OCI-LY1 (cell line): ENCODE measurements around the gene COX11.

Source experiments
- H2AFZ ChIP-seq: fragments of 200-600 bp; sonication (generic), shearing (Covaris generic); 2 replicates; pipeline ENCODE4 v1.6.0; 2014; ENCODE audit warnings: antibody characterized with exemption, mild to moderate bottlenecking, low read length
- H3F3A ChIP-seq: fragments of 200-600 bp; sonication (generic), shearing (Covaris generic); 2 replicates; pipeline ENCODE4 v1.6.0; 2014; ENCODE audit warnings: mild to moderate bottlenecking, antibody characterized with exemption, low read length, moderate library complexity; ENCODE audit not compliant: insufficient read depth
- H3K27ac ChIP-seq: fragments of 200-600 bp; sonication (generic); 2 replicates; pipeline ENCODE4 v1.5.1; 2014; ENCODE audit warnings: low read length, mixed run types, mild to moderate bottlenecking, low read depth; ENCODE audit not compliant: poor library complexity, severe bottlenecking
- H3K27me3 ChIP-seq: fragments of 200-600 bp; sonication (generic); 2 replicates; pipeline ENCODE4 v1.6.0; 2014; ENCODE audit warnings: antibody characterized with exemption, mild to moderate bottlenecking, low read length, moderate library complexity; ENCODE audit not compliant: insufficient read depth
- H3K36me3 ChIP-seq: fragments of 200-600 bp; sonication (generic); 2 replicates; pipeline ENCODE4 v1.6.1; 2014; ENCODE audit warnings: mild to moderate bottlenecking, antibody characterized with exemption, low read length, moderate library complexity, mixed read lengths; ENCODE audit not compliant: insufficient read depth
- H3K4me1 ChIP-seq: fragments of 200-600 bp; sonication (generic); 2 replicates; pipeline ENCODE4 v1.5.1; 2014; ENCODE audit warnings: mild to moderate bottlenecking, low read length, moderate library complexity; ENCODE audit not compliant: insufficient read depth, severe bottlenecking
- H3K4me2 ChIP-seq: fragments of 200-600 bp; sonication (generic), shearing (Covaris generic); 2 replicates; pipeline ENCODE4 v1.6.1; 2014; ENCODE audit warnings: low read length
- H3K4me3 ChIP-seq: fragments of 200-600 bp; sonication (generic); 2 replicates; pipeline ENCODE4 v1.5.1; 2014; ENCODE audit warnings: low read length, low read depth, mild to moderate bottlenecking, mixed read lengths; ENCODE audit not compliant: poor library complexity, severe bottlenecking
- H3K79me2 ChIP-seq: fragments of 200-600 bp; shearing (Covaris generic); 2 replicates; pipeline ENCODE4 v1.6.1; 2016; ENCODE audit warnings: mixed run types, low read length, mixed read lengths; ENCODE audit not compliant: insufficient read depth
- H3K9ac ChIP-seq: fragments of 200-600 bp; sonication (generic), shearing (Covaris generic); 2 replicates; pipeline ENCODE4 v1.6.1; 2014; ENCODE audit warnings: mild to moderate bottlenecking, low read length, mixed read lengths
- H3K9me2 ChIP-seq: fragments of 200-600 bp; sonication (generic), shearing (Covaris generic); 2 replicates; pipeline ENCODE4 v1.6.1; 2014; ENCODE audit warnings: low read depth, mild to moderate bottlenecking, low read length, mixed read lengths
- H3K9me3 ChIP-seq: fragments of 200-600 bp; shearing (Covaris generic); 2 replicates; pipeline ENCODE4 v1.6.1; 2014; ENCODE audit warnings: low read length, mixed read lengths
- H4K20me1 ChIP-seq: fragments of 200-600 bp; sonication (generic), shearing (Covaris generic); 2 replicates; pipeline ENCODE4 v1.6.0; 2016; ENCODE audit warnings: mild to moderate bottlenecking, low read length; ENCODE audit not compliant: insufficient read depth
- EZH2 ChIP-seq: fragments of 200-600 bp; sonication (generic), shearing (Covaris generic); IDR thresholded peaks from 2 replicates; pipeline ENCODE4 v1.8.0; 2017; ENCODE audit warnings: borderline replicate concordance, mixed run types, mild to moderate bottlenecking, antibody characterized with exemption, low read length, moderate library complexity, mixed read lengths
- TF ChIP-seq, protein P1 (sequence below): fragments of 200-600 bp; sonication (generic), shearing (Covaris generic); IDR thresholded peaks from 2 replicates; pipeline ENCODE4 v1.5.1; 2017; ENCODE audit warnings: mild to moderate bottlenecking, antibody characterized with exemption, low read length, moderate library complexity, mixed read lengths

Gene COX11

DNA sequence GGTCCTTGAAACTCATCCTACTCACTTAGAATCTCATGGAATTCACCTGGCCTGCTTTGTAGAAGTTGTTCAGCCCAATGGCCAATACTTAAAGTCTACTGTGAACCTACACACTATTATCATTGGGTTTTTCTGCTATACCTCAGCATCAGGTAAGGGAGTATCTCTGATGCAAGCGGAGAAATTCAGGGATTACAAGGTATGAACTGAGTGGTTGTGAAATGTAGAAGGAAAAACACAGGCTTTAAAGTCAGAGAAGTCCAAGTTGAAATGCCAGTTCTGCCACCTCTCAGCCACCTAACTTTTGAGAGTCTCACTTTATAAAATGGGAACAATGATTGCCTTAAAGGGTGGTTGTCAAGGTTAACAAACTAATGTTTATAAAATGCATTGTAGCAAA lies 31.0 kb downstream of the COX11 start:
- H3K9me3 ChIP-seq = no peaks in the 10 kb centered on the region
- H3K27ac ChIP-seq = no peak overlapping the region
- no peaks in the 10 kb centered on the region for H3F3A ChIP-seq
- no peak overlapping the region for H3K4me2 ChIP-seq
- 0 out of 2 replicates have a peak, but pooled peaks cover 6% of the 10 kb centered on the region for H3K27me3 ChIP-seq
- no peaks in the 10 kb centered on the region for H4K20me1 ChIP-seq
- no peaks in the 10 kb centered on the region for H3K9me2 ChIP-seq
- no peak overlapping the region for H3K4me3 ChIP-seq
- TF ChIP-seq, protein P1, sequence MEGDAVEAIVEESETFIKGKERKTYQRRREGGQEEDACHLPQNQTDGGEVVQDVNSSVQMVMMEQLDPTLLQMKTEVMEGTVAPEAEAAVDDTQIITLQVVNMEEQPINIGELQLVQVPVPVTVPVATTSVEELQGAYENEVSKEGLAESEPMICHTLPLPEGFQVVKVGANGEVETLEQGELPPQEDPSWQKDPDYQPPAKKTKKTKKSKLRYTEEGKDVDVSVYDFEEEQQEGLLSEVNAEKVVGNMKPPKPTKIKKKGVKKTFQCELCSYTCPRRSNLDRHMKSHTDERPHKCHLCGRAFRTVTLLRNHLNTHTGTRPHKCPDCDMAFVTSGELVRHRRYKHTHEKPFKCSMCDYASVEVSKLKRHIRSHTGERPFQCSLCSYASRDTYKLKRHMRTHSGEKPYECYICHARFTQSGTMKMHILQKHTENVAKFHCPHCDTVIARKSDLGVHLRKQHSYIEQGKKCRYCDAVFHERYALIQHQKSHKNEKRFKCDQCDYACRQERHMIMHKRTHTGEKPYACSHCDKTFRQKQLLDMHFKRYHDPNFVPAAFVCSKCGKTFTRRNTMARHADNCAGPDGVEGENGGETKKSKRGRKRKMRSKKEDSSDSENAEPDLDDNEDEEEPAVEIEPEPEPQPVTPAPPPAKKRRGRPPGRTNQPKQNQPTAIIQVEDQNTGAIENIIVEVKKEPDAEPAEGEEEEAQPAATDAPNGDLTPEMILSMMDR = no peak
- TF ChIP-seq EZH2 = no peak
- no peaks in the 10 kb centered on the region for H3K4me1 ChIP-seq
- H3K9ac ChIP-seq = no peak overlapping the region
- H2AFZ ChIP-seq = no peak overlapping the region
- no peaks in the 10 kb centered on the region for H3K36me3 ChIP-seq
- no peaks in the 10 kb centered on the region for H3K79me2 ChIP-seq

DNA sequence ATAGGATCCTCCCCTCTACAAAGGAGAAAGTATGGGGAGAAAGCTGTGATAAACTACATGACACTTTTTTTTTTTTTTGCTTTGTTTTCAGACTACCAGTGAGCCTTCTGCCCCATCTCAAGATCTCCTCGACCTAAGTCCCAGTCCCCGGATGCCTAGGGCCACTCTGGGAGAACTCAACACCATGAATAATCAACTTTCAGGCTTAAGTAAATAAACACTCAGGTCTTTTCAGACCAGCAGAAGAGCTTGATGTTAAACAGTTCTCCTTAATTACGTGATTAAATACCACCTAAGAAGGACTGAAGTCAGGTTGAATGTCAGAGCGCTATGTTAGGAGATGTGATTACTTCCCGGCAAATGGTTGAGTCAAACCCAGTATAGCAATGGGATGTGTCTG lies 31.4 kb downstream of the COX11 start:
- H3K9ac ChIP-seq = no peak overlapping the region
- H3K4me1 ChIP-seq = no peaks in the 10 kb centered on the region
- no peaks in the 10 kb centered on the region for H3K9me3 ChIP-seq
- H2AFZ ChIP-seq = no peak overlapping the region
- no peak overlapping the region for H3K27ac ChIP-seq
- H3K9me2 ChIP-seq = no peaks in the 10 kb centered on the region
- no peaks in the 10 kb centered on the region for H3K36me3 ChIP-seq
- H3K27me3 ChIP-seq = 0 out of 2 replicates have a peak, but pooled peaks cover 6% of the 10 kb centered on the region
- H3K4me3 ChIP-seq = no peak overlapping the region
- H4K20me1 ChIP-seq = no peaks in the 10 kb centered on the region
- no peak for TF ChIP-seq EZH2
- H3K79me2 ChIP-seq = no peaks in the 10 kb centered on the region
- no peaks in the 10 kb centered on the region for H3F3A ChIP-seq
- no peak overlapping the region for H3K4me2 ChIP-seq

DNA sequence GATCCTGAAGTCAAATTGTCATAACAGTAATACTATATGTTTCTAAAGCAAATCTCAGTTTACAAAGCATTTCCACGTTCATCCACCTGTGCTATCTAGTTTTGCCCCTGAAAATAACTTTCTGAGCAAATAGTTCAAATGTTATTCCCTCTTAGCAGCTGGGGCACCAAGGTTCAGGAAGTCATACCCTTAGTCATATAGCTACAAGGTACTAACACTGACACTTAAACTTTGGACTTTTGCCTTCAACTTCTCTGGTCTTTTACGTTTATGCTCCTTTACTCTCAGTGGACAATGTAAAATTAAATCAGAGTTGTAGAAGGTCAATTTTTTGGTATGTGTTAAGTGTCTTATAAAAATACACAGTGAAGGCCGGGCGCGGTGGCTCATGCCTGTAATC lies 33.0 kb downstream of the COX11 start:
- Histone ChIP-seq H3K36me3 (no peaks in the 10 kb centered on the region), H3K27ac (no peak overlapping the region), H3K9me2 (no peaks in the 10 kb centered on the region), H3K9me3 (no peaks in the 10 kb centered on the region), H3K4me1 (no peaks in the 10 kb centered on the region), H2AFZ (no peak overlapping the region), H4K20me1 (no peaks in the 10 kb centered on the region), H3K4me3 (no peak overlapping the region), H3F3A (no peaks in the 10 kb centered on the region), H3K4me2 (no peak overlapping the region), H3K9ac (no peak overlapping the region), H3K79me2 (no peaks in the 10 kb centered on the region), H3K27me3 (0 out of 2 replicates have a peak, but pooled peaks cover 6% of the 10 kb centered on the region)
- TF ChIP-seq, protein P1 = no peak
- no peak for TF ChIP-seq EZH2

- no peak overlapping the region for H3K4me2 ChIP-seq
- H3K27me3 ChIP-seq = 0 out of 2 replicates have a peak, but pooled peaks cover 6% of the 10 kb centered on the region
- H3K36me3 ChIP-seq = no peaks in the 10 kb centered on the region
- no peak overlapping the region for H3K4me3 ChIP-seq
- no peak overlapping the region for H3K9ac ChIP-seq
- no peak overlapping the region for H3K27ac ChIP-seq
- no peak overlapping the region for H2AFZ ChIP-seq
- H3K4me1 ChIP-seq = no peaks in the 10 kb centered on the region
- H3K79me2 ChIP-seq = no peaks in the 10 kb centered on the region
- TF ChIP-seq EZH2 = no peak
- TF ChIP-seq, protein P1 = no peak
- no peaks in the 10 kb centered on the region for H4K20me1 ChIP-seq
- H3K9me2 ChIP-seq = no peaks in the 10 kb centered on the region
- no peaks in the 10 kb centered on the region for H3K9me3 ChIP-seq
- H3F3A ChIP-seq = no peaks in the 10 kb centered on the region
Observed at GRCh38 chr17:54933921-54934320, 34.5 kb downstream of the COX11 start.
